ENCODE results near the gene CCM2. TPM values are rescaled to one million over a fixed set of nuclear protein-coding genes. Genes with fewer than 3 reads are reported as not detected.

CCM2 gene
- total RNA-seq, 2 donors from 2014 or later = 30.0 to 83.6 TPM

DNA sequence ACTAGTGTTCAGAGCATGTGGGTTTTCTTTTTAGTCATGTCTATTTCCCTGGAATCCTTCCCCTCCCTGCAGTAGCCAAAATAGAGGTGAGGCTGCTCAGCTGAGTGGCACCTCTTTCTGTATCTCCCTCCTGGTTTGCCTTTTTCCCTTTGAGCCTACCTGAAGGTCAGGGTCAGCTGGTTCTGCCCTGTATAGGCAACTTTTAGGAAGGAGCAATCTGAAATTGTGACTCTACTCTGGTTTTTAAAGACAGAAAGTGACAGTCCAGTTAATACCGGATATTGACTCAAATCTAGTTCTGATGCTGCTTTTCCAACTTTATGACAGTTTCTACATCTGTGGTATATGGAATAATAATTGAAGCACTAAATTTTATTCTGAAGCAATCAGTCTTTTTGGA, 26.0 kb downstream of the CCM2 start:
- H3K36me3 ChIP-seq = no peaks in the 10 kb centered on the region
- no peaks in the 10 kb centered on the region for H3K9me3 ChIP-seq
- intact Hi-C loops (cut with DNase I) = no loop called here
- no peaks in the 10 kb centered on the region for H3K4me1 ChIP-seq (replicated peaks)
- DNase-seq (ENCODE audit: low spot score) = no peak
- no peaks in the 10 kb centered on the region for H3K27me3 ChIP-seq (replicated peaks; ENCODE audit: insufficient read depth)
- WGBS = 92% methylated on average over 1 of the region's 1 CpG
- no peak overlapping the region for H3K27ac ChIP-seq
- no peak overlapping the region for H3K4me3 ChIP-seq
- TF ChIP-seq POLR2AphosphoS5 (IDR thresholded peaks at IDR 0.05) = no peak
- no peak for TF ChIP-seq POLR2A (IDR thresholded peaks at IDR 0.05)
- TF ChIP-seq CTCF (IDR thresholded peaks at IDR 0.05) = no peak

DNA sequence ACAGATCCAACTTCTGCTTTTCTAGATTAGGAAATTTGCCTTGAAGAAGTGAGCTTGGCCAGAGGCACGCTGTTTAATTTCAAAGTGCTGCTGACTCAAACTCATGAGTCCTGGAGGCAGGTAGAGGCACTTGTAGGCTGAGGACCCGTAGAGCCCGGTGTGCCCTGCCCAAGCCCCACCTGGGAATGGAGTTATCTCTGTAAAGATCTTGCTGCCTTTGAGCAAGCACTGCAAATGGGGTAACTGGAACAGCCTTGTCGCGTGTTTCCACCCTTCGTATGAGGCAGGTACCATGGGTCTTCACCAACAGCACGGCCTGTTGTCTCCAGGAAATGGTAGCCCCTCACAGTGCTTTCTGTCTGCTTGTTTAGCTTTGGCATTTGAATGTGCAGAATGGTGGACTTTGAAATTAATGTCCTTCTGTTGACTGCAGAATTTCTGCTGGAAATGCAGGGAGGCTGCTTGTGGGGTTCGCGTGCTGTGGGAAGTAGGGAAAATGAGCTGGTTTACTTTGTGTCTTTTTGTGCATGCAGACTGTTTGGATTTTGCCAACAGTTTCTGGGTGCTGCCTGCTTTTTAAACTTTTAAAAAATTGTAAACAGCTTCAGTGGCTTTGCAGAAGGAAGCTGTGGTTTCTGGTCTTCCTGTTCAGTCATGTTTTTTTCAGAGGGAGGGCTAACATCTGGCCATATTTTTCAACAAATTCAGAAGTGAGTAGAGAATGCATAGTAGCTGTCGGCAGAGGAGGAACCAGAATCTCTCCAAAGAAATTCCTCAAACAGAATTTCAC, 27.2 kb downstream of the CCM2 start:
- intact Hi-C loops (cut with DNase I) = no loop called here
- Histone ChIP-seq H3K27me3 (replicated peaks; ENCODE audit: insufficient read depth) (no peaks in the 10 kb centered on the region), H3K4me1 (replicated peaks) (no peaks in the 10 kb centered on the region), H3K36me3 (no peaks in the 10 kb centered on the region), H3K4me3 (peak overlapping the region; percentile 6 to 7), H3K27ac (no peak overlapping the region), H3K9me3 (no peaks in the 10 kb centered on the region)
- no peak for DNase-seq (ENCODE audit: low spot score)
- 63% methylated on average over 10 of the region's 10 CpGs for WGBS
- no peak for TF ChIP-seq POLR2AphosphoS5 (IDR thresholded peaks at IDR 0.05)
- TF ChIP-seq POLR2A (IDR thresholded peaks at IDR 0.05) = no peak
- TF ChIP-seq CTCF (IDR thresholded peaks at IDR 0.05) = no peak

DNA sequence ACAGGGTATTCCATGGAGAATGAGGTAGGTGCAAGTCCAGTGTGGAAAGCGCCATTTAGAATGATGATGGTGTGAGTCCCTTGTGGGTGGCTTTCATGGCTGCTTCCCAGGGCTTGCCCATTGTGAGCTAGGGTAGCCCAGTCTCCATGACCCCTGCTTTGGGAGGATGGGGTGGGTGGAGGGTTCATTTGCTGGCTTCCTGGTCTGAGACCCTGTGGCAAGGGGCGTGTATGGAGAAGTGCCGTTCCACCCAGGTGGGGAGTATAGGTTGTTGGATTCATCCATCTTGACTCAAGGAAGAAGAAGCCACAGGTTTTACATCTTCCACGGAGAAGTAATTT, 27.7 kb downstream of the CCM2 start:
- DNase-seq (ENCODE audit: low spot score) = no peak
- Histone ChIP-seq H3K4me3 (peak overlapping the region; percentile 6 to 7), H3K4me1 (replicated peaks) (no peaks in the 10 kb centered on the region), H3K27ac (no peak overlapping the region), H3K27me3 (replicated peaks; ENCODE audit: insufficient read depth) (no peaks in the 10 kb centered on the region), H3K9me3 (no peaks in the 10 kb centered on the region), H3K36me3 (no peaks in the 10 kb centered on the region)
- TF ChIP-seq CTCF (IDR thresholded peaks at IDR 0.05) (no peak), POLR2AphosphoS5 (IDR thresholded peaks at IDR 0.05) (no peak), POLR2A (IDR thresholded peaks at IDR 0.05) (no peak)
- 83% methylated on average over 4 of the region's 4 CpGs for WGBS
- intact Hi-C loops (cut with DNase I) = no loop called here

DNA sequence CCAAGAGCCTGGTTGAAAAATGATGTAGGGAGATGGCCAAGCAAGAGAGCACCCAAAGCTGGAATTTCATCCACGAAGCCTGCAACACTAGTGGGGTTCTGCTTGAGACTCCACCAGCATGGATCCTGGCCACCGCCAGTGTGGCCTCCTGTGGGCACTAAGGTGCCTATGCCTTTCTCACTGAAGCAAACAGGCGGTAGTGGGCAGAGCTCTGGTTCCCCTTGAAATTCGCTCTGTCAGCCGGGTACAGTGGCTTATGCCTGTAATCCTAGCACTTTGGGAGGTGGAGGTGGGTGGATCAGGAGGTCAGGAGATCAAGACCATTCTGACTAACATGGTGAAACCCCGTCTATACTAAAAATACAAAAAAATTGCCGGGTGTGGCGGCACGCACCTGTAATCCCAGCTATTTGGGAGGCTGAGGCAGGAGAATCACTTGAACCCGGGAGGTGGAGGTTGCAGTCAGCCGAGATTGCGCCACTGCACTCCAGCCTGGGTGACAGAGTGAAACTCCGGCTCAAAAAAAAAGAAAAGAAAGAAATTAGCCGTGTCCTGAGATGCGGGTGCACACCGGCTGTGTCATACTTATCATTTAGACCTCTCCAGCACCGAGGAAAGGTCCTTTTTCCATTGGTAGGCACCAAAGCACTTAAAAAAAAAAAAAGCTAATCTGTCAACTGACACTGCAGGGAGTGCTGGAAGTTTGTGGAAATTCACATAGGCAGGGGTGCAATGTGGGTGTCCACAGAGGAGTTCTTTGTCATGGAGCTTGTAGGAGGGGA, 28.3 kb downstream of the CCM2 start:
- Histone ChIP-seq H3K27ac (no peak overlapping the region), H3K4me1 (replicated peaks) (no peaks in the 10 kb centered on the region), H3K27me3 (replicated peaks; ENCODE audit: insufficient read depth) (no peaks in the 10 kb centered on the region), H3K9me3 (no peaks in the 10 kb centered on the region), H3K4me3 (peak overlapping the region in 1 of 2 donors; percentile 7), H3K36me3 (no peaks in the 10 kb centered on the region)
- 91% methylated on average over 17 of the region's 17 CpGs for WGBS
- DNase-seq (ENCODE audit: low spot score) = no peak
- TF ChIP-seq CTCF (IDR thresholded peaks at IDR 0.05) (no peak), POLR2AphosphoS5 (IDR thresholded peaks at IDR 0.05) (no peak)
- intact Hi-C loops (cut with DNase I) = no loop called here

Data from prostate gland (tissue), 2 donors.